A673 (cell line): ENCODE results near the gene TRPC4AP. TPM values are rescaled to one million over a fixed set of nuclear protein-coding genes. Genes with fewer than 3 reads are reported as not detected.

Experiments
- BruUV-seq: library from RNA; stranded (reverse); fragments of 400-500 nt; replicated peaks from 2 replicates; lab custom pipeline; 2021; lab: Mats Ljungman, UMichigan
- CTCF ChIA-PET: fragments of 300-600 bp; sonication (Branson Sonifier 250); formaldehyde crosslinking; loops from one replicate; lab custom pipeline; 2022; ENCODE audit warnings: antibody characterized with exemption; lab: Charles Lee
- POLR2A ChIA-PET: fragments of 300-600 bp; sonication (Branson Sonifier 250); formaldehyde crosslinking; loops from one replicate; lab custom pipeline; 2022; ENCODE audit warnings: antibody characterized with exemption; ENCODE audit not compliant: low non-redundant PET; lab: Charles Lee
- DNase-seq: peaks from one replicate; pipeline ENCODE4 v3.0.0-alpha.2; 2015; ENCODE audit warnings: low spot score
- H3K27ac ChIP-seq: fragments of 200-600 bp; sonication (generic); 2 replicates; pipeline ENCODE4 v1.5.1; 2016; ENCODE audit warnings: mixed run types, low read depth, mild to moderate bottlenecking, mixed read lengths, antibody characterized with exemption, low read length; ENCODE audit not compliant: poor library complexity, severe bottlenecking
- H3K27me3 ChIP-seq: fragments of 200-600 bp; sonication (generic); replicated peaks from 2 replicates; pipeline ENCODE4 v1.6.1; 2017; ENCODE audit warnings: mixed run types, low read depth, mild to moderate bottlenecking, mixed read lengths, antibody characterized with exemption, low read length; ENCODE audit not compliant: insufficient read depth, poor library complexity
- H3K36me3 ChIP-seq: fragments of 200-600 bp; sonication (generic); 2 replicates; pipeline ENCODE4 v1.6.1; 2016; ENCODE audit warnings: mixed run types, mild to moderate bottlenecking, mixed read lengths, antibody characterized with exemption, low read length; ENCODE audit not compliant: insufficient read depth, poor library complexity, severe bottlenecking
- H3K4me1 ChIP-seq: fragments of 200-600 bp; sonication (generic); 2 replicates; pipeline ENCODE4 v1.6.1; 2017; ENCODE audit warnings: mixed run types, mild to moderate bottlenecking, mixed read lengths, antibody characterized with exemption, low read length; ENCODE audit not compliant: insufficient read depth, poor library complexity, severe bottlenecking
- H3K4me3 ChIP-seq: fragments of 200-600 bp; sonication (generic); 2 replicates; pipeline ENCODE4 v1.5.1; 2016; ENCODE audit warnings: low read depth, mixed run types, mild to moderate bottlenecking, mixed read lengths, low read length; ENCODE audit not compliant: poor library complexity, severe bottlenecking
- H3K9me3 ChIP-seq: fragments of 200-600 bp; sonication (generic); 2 replicates; pipeline ENCODE4 v1.6.1; 2016; ENCODE audit warnings: mixed run types, low read depth, mild to moderate bottlenecking, mixed read lengths, antibody characterized with exemption, low read length; ENCODE audit not compliant: poor library complexity, severe bottlenecking
- EZH2 ChIP-seq: fragments of 200-600 bp; sonication (generic); IDR thresholded peaks from 2 replicates; pipeline ENCODE4 v1.6.1; 2017; ENCODE audit warnings: borderline replicate concordance, low read depth, mild to moderate bottlenecking, mixed read lengths, antibody characterized with exemption, low read length; ENCODE audit not compliant: poor library complexity, severe bottlenecking
- intact Hi-C: fragments of 100-400 bp; cut with micrococcal nuclease; formaldehyde crosslinking; loops from one replicate; pipeline ENCODE4 v1.10.0; 2022; ENCODE audit not compliant: unreplicated experiment
- total RNA-seq: library from RNA; stranded (reverse); gene quantifications from 2 replicates; pipeline ENCODE4 v1.2.3, GENCODE V29; 2021
- TF ChIP-seq, protein P1 (sequence below): fragments of 300-800, 200-600 bp; sonication (generic); conservative IDR thresholded peaks from 2 replicates; pipeline ENCODE4 v1.5.1; 2017; ENCODE audit warnings: low read depth, mild to moderate bottlenecking, antibody characterized with exemption, low read length, moderate library complexity, mixed read lengths

Gene TRPC4AP
- total RNA-seq, 1 experiment from 2014 or later, result 34.6 TPM

DNA sequence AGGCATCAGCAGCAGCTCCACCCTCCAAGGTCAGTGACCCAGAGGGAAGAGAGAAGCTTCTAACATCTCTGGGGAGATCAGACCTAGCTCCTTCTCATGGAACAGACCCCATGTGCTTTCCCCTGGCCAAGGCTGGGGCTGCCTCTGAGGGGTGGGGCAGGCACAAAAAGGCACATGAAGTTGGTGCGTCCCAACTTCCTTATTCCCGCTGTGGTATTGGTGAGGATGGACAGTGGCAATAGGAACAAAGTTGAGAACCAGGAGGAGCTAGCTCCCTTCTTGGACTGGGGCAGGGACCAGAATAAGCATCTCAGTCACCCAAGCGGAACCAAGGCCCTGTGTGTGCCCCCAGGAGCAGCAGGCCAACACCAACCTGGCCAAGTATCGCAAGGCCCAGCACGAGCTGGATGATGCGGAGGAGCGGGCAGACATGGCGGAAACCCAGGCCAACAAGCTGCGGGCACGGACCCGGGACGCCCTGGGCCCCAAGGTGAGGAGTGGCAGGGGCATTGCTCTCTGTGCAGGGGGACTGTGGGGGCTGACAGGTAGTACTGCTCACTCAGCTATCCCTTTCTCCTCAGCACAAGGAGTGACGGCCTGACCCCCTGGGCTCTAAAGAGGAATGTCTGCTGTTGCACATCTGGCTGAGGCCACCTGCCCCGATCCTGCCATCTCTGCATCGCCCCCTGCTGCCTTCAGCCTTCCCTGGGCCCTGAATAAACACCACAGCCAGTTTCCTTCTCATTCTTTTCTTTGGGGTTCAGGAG is 90.8 kb downstream of the TRPC4AP start:
- Histone ChIP-seq H3K9me3 (no peaks in the 10 kb centered on the region), H3K27me3 (no peaks in the 10 kb centered on the region), H3K4me3 (no peak overlapping the region), H3K4me1 (no peaks in the 10 kb centered on the region), H3K27ac (no peak overlapping the region), H3K36me3 (peaks cover 45% of the 10 kb centered on the region)
- POLR2A ChIA-PET, result no interaction called here
- no peak for TF ChIP-seq EZH2
- TF ChIP-seq, protein P1, sequence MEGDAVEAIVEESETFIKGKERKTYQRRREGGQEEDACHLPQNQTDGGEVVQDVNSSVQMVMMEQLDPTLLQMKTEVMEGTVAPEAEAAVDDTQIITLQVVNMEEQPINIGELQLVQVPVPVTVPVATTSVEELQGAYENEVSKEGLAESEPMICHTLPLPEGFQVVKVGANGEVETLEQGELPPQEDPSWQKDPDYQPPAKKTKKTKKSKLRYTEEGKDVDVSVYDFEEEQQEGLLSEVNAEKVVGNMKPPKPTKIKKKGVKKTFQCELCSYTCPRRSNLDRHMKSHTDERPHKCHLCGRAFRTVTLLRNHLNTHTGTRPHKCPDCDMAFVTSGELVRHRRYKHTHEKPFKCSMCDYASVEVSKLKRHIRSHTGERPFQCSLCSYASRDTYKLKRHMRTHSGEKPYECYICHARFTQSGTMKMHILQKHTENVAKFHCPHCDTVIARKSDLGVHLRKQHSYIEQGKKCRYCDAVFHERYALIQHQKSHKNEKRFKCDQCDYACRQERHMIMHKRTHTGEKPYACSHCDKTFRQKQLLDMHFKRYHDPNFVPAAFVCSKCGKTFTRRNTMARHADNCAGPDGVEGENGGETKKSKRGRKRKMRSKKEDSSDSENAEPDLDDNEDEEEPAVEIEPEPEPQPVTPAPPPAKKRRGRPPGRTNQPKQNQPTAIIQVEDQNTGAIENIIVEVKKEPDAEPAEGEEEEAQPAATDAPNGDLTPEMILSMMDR, result peak; percentile 41
- intact Hi-C loops, result no loop called here
- no peak for DNase-seq
- CTCF ChIA-PET, result interaction anchor here (1.1 kb wide), 1 partner anchor 128 kb away, joined by 6 read pairs; no protein-coding TSS in a partner anchor
- BruUV-seq, result no TSS peak

DNA sequence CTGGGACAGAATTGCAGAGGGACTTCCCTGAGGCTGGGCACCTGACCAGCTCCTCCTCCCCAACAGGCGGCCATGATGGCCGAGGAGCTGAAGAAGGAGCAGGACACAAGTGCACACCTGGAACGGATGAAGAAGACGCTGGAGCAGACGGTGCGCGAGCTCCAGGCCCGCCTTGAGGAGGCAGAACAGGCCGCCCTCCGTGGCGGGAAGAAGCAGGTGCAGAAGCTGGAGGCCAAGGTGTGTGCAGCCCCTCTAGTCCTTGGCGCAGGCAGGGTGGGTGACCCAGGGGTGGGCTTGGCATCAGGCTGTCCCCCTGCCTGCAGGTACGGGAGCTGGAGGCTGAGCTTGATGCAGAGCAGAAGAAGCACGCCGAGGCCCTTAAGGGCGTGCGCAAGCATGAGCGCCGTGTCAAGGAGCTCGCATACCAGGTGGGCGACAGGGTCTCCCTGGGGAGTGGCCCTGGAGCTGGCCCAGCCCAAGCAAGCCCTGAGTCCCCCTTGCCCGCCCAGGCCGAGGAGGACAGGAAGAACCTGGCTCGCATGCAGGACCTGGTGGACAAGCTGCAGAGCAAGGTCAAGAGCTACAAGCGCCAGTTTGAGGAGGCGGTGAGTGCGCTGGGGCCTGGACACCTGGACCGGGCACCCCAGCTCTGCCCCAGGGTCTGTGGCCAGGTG is 91.5 kb downstream of the TRPC4AP start:
- Histone ChIP-seq H3K36me3 (peaks cover 44% of the 10 kb centered on the region), H3K27me3 (no peaks in the 10 kb centered on the region), H3K4me3 (no peak overlapping the region), H3K9me3 (no peaks in the 10 kb centered on the region), H3K4me1 (no peaks in the 10 kb centered on the region), H3K27ac (no peak overlapping the region)
- DNase-seq, result no peak
- POLR2A ChIA-PET, result no interaction called here
- CTCF ChIA-PET, result interaction anchor here (1.1 kb wide), 1 partner anchor 127 kb away, joined by 6 read pairs; no protein-coding TSS in a partner anchor
- no TSS peak for BruUV-seq
- intact Hi-C loops, result no loop called here
- TF ChIP-seq EZH2, result no peak
- TF ChIP-seq, protein P1, result no peak

DNA sequence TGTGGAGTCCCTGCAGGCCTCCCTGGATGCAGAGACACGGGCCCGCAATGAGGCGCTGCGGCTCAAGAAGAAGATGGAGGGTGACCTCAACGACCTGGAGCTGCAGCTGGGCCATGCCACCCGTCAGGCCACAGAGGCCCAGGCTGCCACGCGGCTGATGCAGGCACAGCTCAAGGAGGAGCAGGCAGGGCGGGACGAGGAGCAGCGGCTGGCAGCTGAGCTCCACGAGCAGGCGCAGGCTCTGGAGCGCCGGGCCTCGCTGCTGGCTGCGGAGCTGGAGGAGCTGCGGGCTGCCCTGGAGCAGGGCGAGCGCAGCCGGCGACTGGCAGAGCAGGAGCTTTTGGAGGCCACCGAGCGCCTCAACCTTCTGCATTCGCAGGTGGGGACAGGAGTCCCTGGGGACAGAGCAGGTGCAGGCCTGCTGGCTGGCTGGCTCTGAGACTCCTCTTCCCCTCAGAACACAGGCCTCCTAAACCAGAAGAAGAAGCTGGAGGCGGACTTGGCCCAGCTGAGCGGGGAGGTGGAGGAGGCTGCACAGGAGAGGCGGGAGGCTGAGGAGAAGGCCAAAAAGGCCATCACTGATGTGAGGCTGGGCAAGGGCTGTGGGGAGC is 92.2 kb downstream of the TRPC4AP start:
- H3K36me3 ChIP-seq, result peaks cover 43% of the 10 kb centered on the region
- no peaks in the 10 kb centered on the region for H3K27me3 ChIP-seq
- no peak overlapping the region for H3K4me3 ChIP-seq
- no TSS peak for BruUV-seq
- ChIA-PET CTCF (no interaction called here), POLR2A (no interaction called here)
- no peak for DNase-seq
- intact Hi-C loops, result no loop called here
- TF ChIP-seq EZH2, result no peak
- TF ChIP-seq, protein P1, result no peak
- H3K27ac ChIP-seq, result no peak overlapping the region
- H3K9me3 ChIP-seq, result no peaks in the 10 kb centered on the region
- H3K4me1 ChIP-seq, result no peaks in the 10 kb centered on the region
